Measurements from ENCODE around the gene CAPZA2.
"Not testable (repeated sequence)": the region's sequence is repeated elsewhere in the genome, so short reads cannot be mapped to it uniquely, and the experiment has no call there.

CAPZA2 gene

GRCh38 chr7:116912269-116912909 is 50.0 kb downstream of the CAPZA2 start:
- in situ Hi-C loops (cut with MboI; ENCODE audit: low sequenced_read_pairs) = no loop called here

GRCh38 chr7:116918704-116919103 is 56.3 kb downstream of the CAPZA2 start:
- in situ Hi-C loops (cut with MboI; ENCODE audit: low sequenced_read_pairs) = no loop called here

DNA sequence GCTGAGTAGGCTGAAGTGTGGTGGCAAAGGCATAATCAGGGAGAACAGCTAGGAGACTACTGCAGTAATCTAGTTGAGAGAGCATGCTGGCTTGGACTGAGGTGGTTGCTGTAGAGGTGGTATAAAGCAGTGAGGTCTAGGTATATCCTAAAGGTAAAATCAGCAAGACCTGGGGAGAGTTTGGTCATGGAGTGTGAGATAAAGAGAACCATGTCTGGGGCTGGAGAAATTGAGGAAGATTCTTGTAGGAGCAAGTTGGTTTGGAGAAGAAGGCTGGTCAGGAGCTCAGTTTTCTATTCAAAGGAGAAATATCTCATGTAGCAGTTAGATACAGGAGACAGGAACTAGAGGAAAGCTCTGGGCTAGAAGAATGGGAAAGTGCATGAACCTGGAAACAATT is 58.0 kb downstream of the CAPZA2 start:
- in situ Hi-C loops (cut with MboI; ENCODE audit: low sequenced_read_pairs) = no loop called here

GRCh38 chr7:116922545-116922944 is 60.2 kb downstream of the CAPZA2 start:
- in situ Hi-C loops (cut with MboI; ENCODE audit: low sequenced_read_pairs) = no loop called here

- in situ Hi-C loops (cut with MboI; ENCODE audit: low sequenced_read_pairs) = no loop called here
These were observed 62.4 kb downstream of the CAPZA2 start for GRCh38 chr7:116924741-116925140.

GRCh38 chr7:116929021-116929420 is 66.6 kb downstream of the CAPZA2 start:
- in situ Hi-C loops (cut with MboI; ENCODE audit: low sequenced_read_pairs) = no loop called here

DNA sequence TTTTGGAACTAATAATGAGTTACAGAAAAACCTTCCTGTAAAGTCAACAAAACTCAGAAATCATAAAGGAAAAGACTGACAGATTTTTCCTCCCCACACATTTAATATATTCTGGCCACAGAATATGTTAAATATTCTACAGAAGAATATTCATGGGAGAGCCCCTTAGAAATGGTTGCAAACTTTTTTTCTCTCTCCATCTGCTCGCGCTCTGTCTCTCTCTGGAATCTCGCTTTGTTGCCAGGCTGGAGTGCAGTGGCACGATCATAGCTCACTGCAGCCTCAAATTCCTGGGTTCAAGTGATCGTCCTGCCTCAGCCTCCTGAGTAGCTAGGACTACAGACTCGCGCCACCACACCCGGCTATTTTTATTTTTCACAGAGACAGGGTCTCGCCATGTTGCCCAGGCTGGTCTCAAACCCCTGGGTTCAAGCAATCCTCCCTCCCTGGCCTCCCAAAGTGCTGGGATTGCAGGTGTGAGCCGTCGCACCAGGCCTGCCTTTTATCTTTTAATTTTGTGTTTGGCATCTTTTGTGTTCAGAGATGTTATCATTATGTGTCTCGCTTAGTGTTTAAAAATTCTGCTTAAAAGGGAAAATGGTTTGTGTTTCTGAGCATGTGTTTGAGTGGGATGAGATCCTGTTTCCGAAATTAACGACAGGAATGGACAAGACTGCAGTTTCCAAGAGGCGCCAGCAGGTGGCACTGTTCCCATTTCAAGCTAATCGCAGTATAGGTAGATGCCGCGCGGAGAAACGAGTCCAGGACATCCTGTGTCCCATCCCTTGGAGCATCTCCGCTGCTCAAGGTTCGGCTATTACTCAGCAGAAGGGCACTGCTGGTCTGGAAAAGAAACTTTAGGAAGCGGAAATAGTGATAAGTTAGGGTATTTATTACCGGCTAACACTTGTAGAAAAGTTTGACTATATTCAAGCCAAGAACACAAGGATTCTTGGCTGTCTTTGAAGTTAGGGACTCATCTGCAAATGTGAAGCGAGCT is 67.8 kb downstream of the CAPZA2 start:
- in situ Hi-C loops (cut with MboI; ENCODE audit: low sequenced_read_pairs) = no loop called here

DNA sequence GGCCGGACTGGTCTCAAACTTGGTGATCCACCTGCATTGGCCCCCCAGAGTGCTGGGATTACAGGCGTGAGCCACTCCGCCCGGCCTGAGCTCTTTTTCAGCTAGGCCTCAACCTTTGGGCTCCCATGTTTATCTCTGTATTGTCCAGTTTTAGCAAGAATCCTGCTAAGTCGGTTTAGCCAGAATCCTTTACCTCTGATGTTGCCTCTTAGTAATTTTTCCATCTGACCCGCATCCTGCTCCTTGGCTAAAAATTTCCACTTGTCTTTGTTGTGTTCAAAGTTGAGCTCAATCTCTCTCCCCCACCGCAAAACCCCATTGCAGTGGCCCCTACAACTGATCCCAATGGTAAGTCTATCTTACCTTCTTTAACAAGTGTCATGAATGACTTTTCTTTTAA is 70.2 kb downstream of the CAPZA2 start:
- in situ Hi-C loops (cut with MboI; ENCODE audit: low sequenced_read_pairs) = no loop called here

DNA sequence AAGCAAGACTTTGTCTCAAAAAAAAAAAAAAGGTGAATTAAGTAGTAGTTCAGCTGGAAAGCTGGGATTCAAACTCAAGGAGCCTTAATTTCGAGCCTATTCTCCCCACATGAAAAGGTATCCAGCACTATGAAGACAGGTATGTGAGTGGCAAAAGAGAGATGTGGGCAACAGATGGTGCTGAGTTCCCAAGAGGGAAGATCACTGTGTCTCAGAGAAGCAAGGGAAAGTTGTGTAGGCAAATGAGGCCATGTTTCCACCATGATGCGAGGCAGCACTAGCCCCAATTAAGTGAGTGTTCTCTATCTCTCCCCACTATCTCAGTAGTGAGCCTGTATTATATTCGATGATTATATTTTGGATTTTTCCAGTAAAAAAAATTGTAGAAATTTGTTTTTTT is 71.1 kb downstream of the CAPZA2 start:
- in situ Hi-C loops (cut with MboI; ENCODE audit: low sequenced_read_pairs) = no loop called here

DNA sequence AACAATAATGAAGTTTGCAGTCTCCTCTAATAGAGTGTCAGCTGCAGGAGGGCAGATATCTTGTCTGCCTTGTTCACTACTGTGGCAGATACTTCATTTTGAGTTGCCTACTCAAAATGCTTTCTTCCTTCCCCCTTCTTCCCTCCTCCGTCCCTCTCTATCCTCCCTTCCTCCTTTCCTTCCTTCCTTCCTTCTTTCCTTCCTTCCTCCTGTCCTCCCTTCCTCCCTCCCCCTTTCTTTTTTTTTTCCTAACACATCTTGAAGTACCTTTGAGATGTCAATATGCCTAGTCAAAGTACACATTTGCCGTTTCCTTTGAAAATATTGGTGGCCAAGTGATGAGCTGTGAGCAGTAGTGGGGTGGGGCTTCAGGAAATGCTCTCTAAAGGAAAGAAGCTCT is 72.2 kb downstream of the CAPZA2 start:
- in situ Hi-C loops (cut with MboI; ENCODE audit: low sequenced_read_pairs) = no loop called here

- in situ Hi-C loops (cut with MboI; ENCODE audit: low sequenced_read_pairs) = not testable (repeated sequence)
These were observed 74.5 kb downstream of the CAPZA2 start for GRCh38 chr7:116936844-116937243.

GRCh38 chr7:116938678-116939077 is 76.3 kb downstream of the CAPZA2 start:
- in situ Hi-C loops (cut with MboI; ENCODE audit: low sequenced_read_pairs) = no loop called here

DNA sequence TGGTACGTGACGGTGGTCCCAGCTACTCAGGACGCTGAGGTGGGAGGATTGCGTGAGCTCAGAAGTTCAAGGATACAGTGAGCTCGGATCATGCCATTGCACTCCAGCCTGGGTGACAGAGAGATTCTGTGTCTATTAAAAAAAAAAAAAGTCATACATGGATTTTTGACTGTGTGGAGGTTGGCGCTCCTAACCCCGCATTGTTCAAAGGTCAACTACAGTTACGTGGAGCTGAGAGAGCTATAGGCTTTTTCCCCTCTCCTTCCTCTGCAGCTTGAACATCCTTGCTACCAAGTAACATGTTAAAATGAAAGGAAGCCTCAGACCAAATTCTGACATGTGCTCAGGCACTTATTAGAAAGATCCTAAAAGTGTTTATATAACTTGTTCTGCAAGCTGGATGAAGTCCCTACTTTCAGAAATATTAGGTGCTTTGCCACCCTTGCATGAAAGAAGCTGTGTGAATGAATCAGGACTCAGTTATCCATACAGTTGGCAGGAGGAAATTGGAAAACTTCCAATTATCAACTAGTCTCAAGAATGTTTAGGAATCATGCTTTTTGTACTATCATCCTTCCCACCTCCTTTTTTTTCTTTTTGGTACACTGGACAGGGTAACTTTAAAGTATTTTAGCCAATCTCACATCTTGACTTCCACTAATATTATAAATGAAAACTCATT is 78.4 kb downstream of the CAPZA2 start:
- in situ Hi-C loops (cut with MboI; ENCODE audit: low sequenced_read_pairs) = no loop called here

- in situ Hi-C loops (cut with MboI; ENCODE audit: low sequenced_read_pairs) = no loop called here
These were observed 80.1 kb downstream of the CAPZA2 start for GRCh38 chr7:116942504-116942903.

DNA sequence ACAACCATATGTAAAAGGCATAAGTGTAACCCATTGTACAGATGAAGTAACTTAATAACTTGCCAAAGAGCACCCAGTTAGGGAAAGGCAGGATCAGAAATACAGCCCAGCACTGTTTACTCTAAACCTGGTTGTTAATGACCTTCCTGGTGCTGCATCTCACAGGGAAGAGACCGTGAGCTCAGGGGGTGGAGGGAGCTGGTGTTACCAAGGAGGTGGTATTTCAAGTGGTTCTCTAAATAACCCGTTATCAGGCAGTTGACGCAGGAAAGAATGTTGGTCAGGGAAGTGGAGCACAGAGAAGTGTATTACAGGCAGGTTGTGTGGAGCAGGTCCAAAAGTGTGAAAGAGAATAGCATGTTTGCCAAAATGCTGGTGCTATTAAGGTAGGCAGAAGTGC is 86.5 kb downstream of the CAPZA2 start:
- in situ Hi-C loops (cut with MboI; ENCODE audit: low sequenced_read_pairs) = no loop called here

DNA sequence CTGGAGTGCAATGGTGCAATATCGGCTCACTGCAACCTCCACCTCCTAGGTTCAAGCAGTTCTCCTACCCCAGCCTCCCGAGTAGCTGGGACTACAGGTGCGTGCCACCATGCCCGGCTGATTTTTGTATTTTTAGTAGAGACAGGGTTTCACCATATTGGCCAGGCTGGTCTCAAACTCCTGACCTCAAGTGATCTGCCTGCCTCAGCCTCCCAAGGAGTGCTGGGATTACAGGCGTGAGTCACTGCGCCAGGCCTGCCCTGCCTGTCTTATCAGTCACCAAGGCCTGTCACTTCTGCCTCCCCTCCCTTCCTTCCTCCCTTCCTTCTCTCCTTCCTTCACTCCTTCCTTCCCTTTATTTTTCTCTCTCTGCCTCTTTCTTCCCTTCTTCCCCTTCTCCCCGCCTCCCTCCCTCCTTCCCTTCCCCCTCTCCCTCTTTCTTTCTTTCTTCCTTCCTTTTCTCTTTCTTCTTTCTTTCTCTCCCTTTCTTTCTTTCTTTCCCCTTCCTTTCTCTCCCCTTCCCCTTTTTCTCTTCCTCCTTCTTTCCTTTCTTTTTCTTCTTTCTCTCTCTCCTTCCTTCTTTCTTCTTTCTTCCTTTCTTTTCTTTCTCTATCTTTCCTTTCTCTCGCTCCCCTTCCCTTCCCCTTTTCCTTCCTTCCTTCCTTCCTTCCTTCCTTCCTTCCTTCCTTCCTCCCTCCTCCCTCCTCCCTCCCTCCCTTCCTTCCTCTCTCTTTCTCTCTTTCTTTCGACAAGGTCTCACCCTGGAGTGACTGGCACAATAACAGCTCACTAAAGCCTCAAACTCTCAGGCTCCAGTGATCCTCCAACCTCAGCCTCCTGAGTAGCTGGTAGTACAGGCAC is 87.8 kb downstream of the CAPZA2 start:
- in situ Hi-C loops (cut with MboI; ENCODE audit: low sequenced_read_pairs) = no loop called here

- in situ Hi-C loops (cut with MboI; ENCODE audit: low sequenced_read_pairs) = no loop called here
These were observed 88.5 kb downstream of the CAPZA2 start for GRCh38 chr7:116950889-116951351.

- in situ Hi-C loops (cut with MboI; ENCODE audit: low sequenced_read_pairs) = no loop called here
These were observed 89.2 kb downstream of the CAPZA2 start for GRCh38 chr7:116951366-116952292.

DNA sequence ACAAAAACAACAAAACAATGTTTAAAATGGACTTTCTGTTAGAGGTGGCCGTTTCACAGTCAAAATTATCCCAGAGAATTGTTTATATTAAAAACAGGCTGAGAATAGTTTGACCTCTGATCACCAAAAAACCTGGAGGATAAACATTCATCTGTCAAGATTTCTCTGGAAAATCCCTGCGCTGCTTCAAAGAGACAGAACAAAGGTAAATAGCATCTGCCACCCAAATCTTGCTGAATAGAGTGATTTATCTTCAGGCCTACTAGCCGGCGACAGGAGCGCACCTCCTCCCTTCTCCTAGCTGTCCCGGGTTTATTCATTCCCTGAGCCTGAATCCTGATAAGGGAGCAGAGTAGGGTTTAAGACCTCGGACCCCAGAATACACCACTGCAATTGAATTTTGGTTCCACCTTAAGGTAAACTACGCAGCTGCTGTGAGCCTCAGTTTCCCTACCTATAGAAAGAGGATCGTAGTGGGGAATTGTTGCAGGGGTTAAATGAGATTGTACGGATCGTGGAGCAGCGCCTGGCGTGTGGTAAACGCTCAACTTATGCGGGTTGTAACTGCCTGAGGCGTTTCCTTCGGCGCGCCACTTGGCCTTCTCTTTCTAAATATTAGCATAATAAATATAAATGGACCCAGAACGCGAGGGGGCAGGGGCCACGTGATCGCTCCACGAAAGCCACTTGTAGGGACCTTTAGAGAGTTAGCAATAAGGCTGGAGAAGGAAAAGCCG is 90.4 kb downstream of the CAPZA2 start:
- in situ Hi-C loops (cut with MboI; ENCODE audit: low sequenced_read_pairs) = no loop called here
